HepG2 (cell line): ENCODE results near the gene MYOM1. TPM values are rescaled to one million over a fixed set of nuclear protein-coding genes. Genes with fewer than 3 reads are reported as not detected.

Experiments
- ATF7 ChIP-seq, 2 experiments: fragments of 450-650 bp in 1 of 2; sonication (generic) in 1 of 2; formaldehyde crosslinking in 1 of 2; IDR thresholded peaks; 2 replicates each; pipeline versions ENCODE4 v1.4.0 to v1.6.1; 2016 to 2020; ENCODE audit warnings: antibody characterized with exemption in 1 of 2, mild to moderate bottlenecking in 1 of 2, missing genetic modification reagents in 1 of 2
- CC2D1A ChIP-seq: sonication (generic); formaldehyde crosslinking; IDR thresholded peaks from 2 replicates; pipeline ENCODE4 v1.8.1; 2023; ENCODE audit warnings: mild to moderate bottlenecking, missing genetic modification reagents
- DNMT3B ChIP-seq: conservative IDR thresholded peaks from 2 replicates; pipeline ENCODE4 v1.6.1; 2016; ENCODE audit warnings: missing biosample characterization, control low read depth
- FOSL2 ChIP-seq: sonication (generic); formaldehyde crosslinking; IDR thresholded peaks from 2 replicates; pipeline ENCODE4 v1.4.0; 2020; ENCODE audit warnings: missing genetic modification reagents
- GTF3A ChIP-seq: sonication (generic); formaldehyde crosslinking; conservative IDR thresholded peaks from 2 replicates; pipeline ENCODE4 v1.4.0; 2020; ENCODE audit warnings: mild to moderate bottlenecking, missing genetic modification reagents
- HDAC1 ChIP-seq: sonication (generic); formaldehyde crosslinking; IDR thresholded peaks from 2 replicates; pipeline ENCODE4 v1.5.1; 2020; ENCODE audit warnings: mild to moderate bottlenecking, missing genetic modification reagents
- HHEX ChIP-seq: IDR thresholded peaks from 2 replicates; pipeline ENCODE4 v1.6.1; 2016; ENCODE audit warnings: control low read depth
- MAFF ChIP-seq: IDR thresholded peaks from 2 replicates; pipeline ENCODE4 v1.6.1; 2011; ENCODE audit warnings: low read depth, low read length, improper control_type of control experiment
- MED13 ChIP-seq: sonication (generic); formaldehyde crosslinking; IDR thresholded peaks from 2 replicates; pipeline ENCODE4 v1.5.0; 2020; ENCODE audit warnings: missing genetic modification reagents
- MIXL1 ChIP-seq: IDR thresholded peaks from 2 replicates; pipeline ENCODE4 v1.6.1; 2016
- NONO ChIP-seq, 2 experiments: fragments of 450-650 bp in 1 of 2; sonication (generic) in 1 of 2; formaldehyde crosslinking in 1 of 2; IDR thresholded peaks in 1 of 2; conservative IDR thresholded peaks in 1 of 2; 2 replicates each; pipeline versions ENCODE4 v1.6.1 to v1.8.0; 2017 to 2022; ENCODE audit warnings: mild to moderate bottlenecking in 1 of 2, missing genetic modification reagents in 1 of 2, moderate library complexity in 1 of 2
- NR2F2 ChIP-seq: IDR thresholded peaks from 2 replicates; pipeline ENCODE4 v1.6.1; 2012; ENCODE audit warnings: low read depth, inconsistent platforms, borderline replicate concordance
- PHB2 ChIP-seq: fragments of 450-650 bp; IDR thresholded peaks from 2 replicates; pipeline ENCODE4 v1.6.1; 2018; ENCODE audit not compliant: partially characterized antibody
- REPIN1 ChIP-seq: sonication (generic); formaldehyde crosslinking; IDR thresholded peaks from 2 replicates; pipeline ENCODE4 v1.8.0; 2022; ENCODE audit warnings: missing genetic modification reagents, low read depth, mild to moderate bottlenecking, borderline replicate concordance
- SNAI1 ChIP-seq: sonication (generic); formaldehyde crosslinking; IDR thresholded peaks from 2 replicates; pipeline ENCODE4 v1.5.0; 2020; ENCODE audit warnings: mild to moderate bottlenecking, missing genetic modification reagents, borderline replicate concordance
- SP140L ChIP-seq: sonication (generic); formaldehyde crosslinking; IDR thresholded peaks from 2 replicates; pipeline ENCODE4 v1.4.0; 2020; ENCODE audit warnings: missing genetic modification reagents, borderline replicate concordance
- SRF ChIP-seq: IDR thresholded peaks from 2 replicates; pipeline ENCODE4 v1.6.1; 2011; ENCODE audit warnings: mild to moderate bottlenecking, low read depth, low read length, moderate library complexity
- ZBTB7B ChIP-seq: sonication (generic); formaldehyde crosslinking; IDR thresholded peaks from 2 replicates; pipeline ENCODE4 v1.4.0; 2020; ENCODE audit warnings: missing genetic modification reagents
- ZNF138 ChIP-seq: sonication (generic); formaldehyde crosslinking; IDR thresholded peaks from 2 replicates; pipeline ENCODE4 v1.5.0; 2020; ENCODE audit warnings: mild to moderate bottlenecking, low read depth, missing genetic modification reagents
- ZNF24 ChIP-seq: fragments of 450-650 bp; IDR thresholded peaks from 2 replicates; pipeline ENCODE4 v1.6.1; 2017; ENCODE audit warnings: antibody characterized with exemption, mild to moderate bottlenecking
- ZNF260 ChIP-seq: sonication (generic); formaldehyde crosslinking; IDR thresholded peaks from 2 replicates; pipeline ENCODE4 v1.4.0; 2020; ENCODE audit warnings: missing genetic modification reagents, low read depth, mild to moderate bottlenecking, borderline replicate concordance
- ZNF3 ChIP-seq: IDR thresholded peaks from 2 replicates; pipeline ENCODE4 v1.7.0; 2017; ENCODE audit warnings: inconsistent platforms
- ZNF30 ChIP-seq: sonication (generic); formaldehyde crosslinking; IDR thresholded peaks from 2 replicates; pipeline ENCODE4 v1.5.0; 2020; ENCODE audit warnings: mild to moderate bottlenecking, missing genetic modification reagents
- ZNF788 ChIP-seq: sonication (generic); formaldehyde crosslinking; IDR thresholded peaks from 2 replicates; pipeline ENCODE4 v1.5.0; 2020; ENCODE audit warnings: mild to moderate bottlenecking, missing genetic modification reagents, borderline replicate concordance
- ZNF792 ChIP-seq: IDR thresholded peaks from 2 replicates; pipeline ENCODE4 v1.6.1; 2016
- polyA plus RNA-seq, 8 experiments: library from polyadenylated mRNA; depleted of rRNA in 3 of 8; stranded (reverse) in 7 of 8; unstranded in 1 of 8; fragments of >200 nt; fragmentation: Illumina TruSeq in 4 of 8; extraction: Trizol in 4 of 8; gene quantifications; 2 replicates each; pipeline versions ENCODE4 v1.2.1 to v1.2.3, GENCODE V29; 2011 to 2016; ENCODE audit warnings: low read depth in 4 of 8, missing spikeins in 1 of 8, mixed read lengths in 1 of 8; ENCODE audit not compliant: insufficient read depth in 1 of 8
- total RNA-seq, 5 experiments: library from RNA; depleted of rRNA; stranded (reverse); fragments of >200 nt; fragmentation: Illumina TruSeq; extraction: Trizol; gene quantifications; 2 replicates each; pipeline ENCODE4 v1.2.3, GENCODE V29; 2016; ENCODE audit warnings: low read depth in 1 of 5
- TF ChIP-seq, protein P1 (sequence below): sonication (generic); formaldehyde crosslinking; IDR thresholded peaks from 2 replicates; pipeline ENCODE4 v1.9.0; 2021; ENCODE audit warnings: missing genetic modification reagents, borderline replicate concordance
- TF ChIP-seq, protein P2 (sequence below): sonication (generic); formaldehyde crosslinking; IDR thresholded peaks from 2 replicates; pipeline ENCODE4 v1.4.0; 2020; ENCODE audit warnings: low read depth, mild to moderate bottlenecking, missing genetic modification reagents
- TF ChIP-seq, protein P3 (sequence below): sonication (generic); formaldehyde crosslinking; IDR thresholded peaks from 2 replicates; pipeline ENCODE4 v1.5.1; 2020; ENCODE audit warnings: missing genetic modification reagents, mild to moderate bottlenecking, borderline replicate concordance

The MYOM1 gene
- total and polyA plus RNA-seq, 2 of the 13 experiments (the other 11 are each of a cell fraction or from before 2014, with no cell fraction given), result 0.46 to 0.98 TPM

DNA sequence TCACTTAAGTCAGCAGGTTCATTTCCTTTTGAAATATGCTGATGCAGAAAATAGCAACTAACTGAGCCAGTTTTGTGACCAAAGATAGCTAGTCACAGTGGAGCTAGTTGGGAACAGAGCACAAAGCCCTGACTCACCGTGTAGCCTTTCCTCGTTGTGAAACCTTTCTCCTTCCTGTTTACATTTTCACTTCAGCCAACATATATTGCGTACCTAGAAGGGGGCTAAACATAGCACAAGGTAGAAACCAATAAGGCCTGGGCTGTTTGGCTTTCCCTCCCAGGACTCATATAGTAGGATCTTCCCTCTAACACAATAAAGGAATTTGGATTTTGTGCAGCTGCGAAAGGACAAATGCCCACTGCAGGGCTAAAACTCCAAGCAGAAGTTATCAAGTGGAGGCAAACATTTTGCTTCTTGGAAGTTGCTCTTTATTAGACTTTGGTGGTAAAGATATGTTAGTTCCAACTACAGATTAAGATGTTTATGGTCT, 182.3 kb downstream of the MYOM1 start (continued):
- TF ChIP-seq FOSL2 (peak; percentile 99), ZNF138 (no peak), CC2D1A (CRISPR knock-in tag) (no peak), SNAI1 (no peak), REPIN1 (CRISPR knock-in tag) (no peak), GTF3A (CRISPR knock-in tag) (no peak), ZNF792 (CRISPR knock-in tag) (peak; percentile 95), MED13 (CRISPR knock-in tag) (peak; percentile 79; the same call in 1 of the 2 replicates), PHB2 (no peak), ZBTB7B (CRISPR knock-in tag) (peak; percentile 93), SP140L (CRISPR knock-in tag) (0 out of 2 replicates have a peak, but pooled peaks have one; percentile 74), ZNF260 (CRISPR knock-in tag) (no peak), ZNF788 (CRISPR knock-in tag) (peak; percentile 31; the same call in 1 of the 2 replicates), ZNF24 (no peak), DNMT3B (CRISPR knock-in tag) (peak; percentile 76; the same call in 1 of the 2 replicates), MIXL1 (peak; percentile 87; the same call in 1 of the 2 replicates), MAFF (peak; percentile 99), HHEX (peak; percentile 66), SRF (0 out of 2 replicates have a peak, but pooled peaks have one; percentile 22), ZNF30 (CRISPR knock-in tag) (no peak), ZNF3 (peak; percentile 53; the same call in 1 of the 2 replicates), NONO (IDR thresholded peaks at IDR 0.05) (no peak), NONO (CRISPR knock-in tag; conservative IDR thresholded peaks at IDR 0.05) (peak; percentile 66), NR2F2 (peak; percentile 69; the same call in 1 of the 2 replicates), ATF7 (IDR thresholded peaks at IDR 0.05) (peak; percentile 21; the same call in 1 of the 2 replicates), ATF7 (CRISPR knock-in tag; IDR thresholded peaks at IDR 0.05) (no peak; the same call in 1 of the 2 replicates), HDAC1 (CRISPR knock-in tag) (peak; percentile 84)
- TF ChIP-seq, protein P1, sequence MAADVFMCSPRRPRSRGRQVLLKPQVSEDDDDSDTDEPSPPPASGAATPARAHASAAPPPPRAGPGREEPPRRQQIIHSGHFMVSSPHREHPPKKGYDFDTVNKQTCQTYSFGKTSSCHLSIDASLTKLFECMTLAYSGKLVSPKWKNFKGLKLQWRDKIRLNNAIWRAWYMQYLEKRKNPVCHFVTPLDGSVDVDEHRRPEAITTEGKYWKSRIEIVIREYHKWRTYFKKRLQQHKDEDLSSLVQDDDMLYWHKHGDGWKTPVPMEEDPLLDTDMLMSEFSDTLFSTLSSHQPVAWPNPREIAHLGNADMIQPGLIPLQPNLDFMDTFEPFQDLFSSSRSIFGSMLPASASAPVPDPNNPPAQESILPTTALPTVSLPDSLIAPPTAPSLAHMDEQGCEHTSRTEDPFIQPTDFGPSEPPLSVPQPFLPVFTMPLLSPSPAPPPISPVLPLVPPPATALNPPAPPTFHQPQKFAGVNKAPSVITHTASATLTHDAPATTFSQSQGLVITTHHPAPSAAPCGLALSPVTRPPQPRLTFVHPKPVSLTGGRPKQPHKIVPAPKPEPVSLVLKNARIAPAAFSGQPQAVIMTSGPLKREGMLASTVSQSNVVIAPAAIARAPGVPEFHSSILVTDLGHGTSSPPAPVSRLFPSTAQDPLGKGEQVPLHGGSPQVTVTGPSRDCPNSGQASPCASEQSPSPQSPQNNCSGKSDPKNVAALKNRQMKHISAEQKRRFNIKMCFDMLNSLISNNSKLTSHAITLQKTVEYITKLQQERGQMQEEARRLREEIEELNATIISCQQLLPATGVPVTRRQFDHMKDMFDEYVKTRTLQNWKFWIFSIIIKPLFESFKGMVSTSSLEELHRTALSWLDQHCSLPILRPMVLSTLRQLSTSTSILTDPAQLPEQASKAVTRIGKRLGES (CRISPR knock-in tag), result no peak
- TF ChIP-seq, protein P2, sequence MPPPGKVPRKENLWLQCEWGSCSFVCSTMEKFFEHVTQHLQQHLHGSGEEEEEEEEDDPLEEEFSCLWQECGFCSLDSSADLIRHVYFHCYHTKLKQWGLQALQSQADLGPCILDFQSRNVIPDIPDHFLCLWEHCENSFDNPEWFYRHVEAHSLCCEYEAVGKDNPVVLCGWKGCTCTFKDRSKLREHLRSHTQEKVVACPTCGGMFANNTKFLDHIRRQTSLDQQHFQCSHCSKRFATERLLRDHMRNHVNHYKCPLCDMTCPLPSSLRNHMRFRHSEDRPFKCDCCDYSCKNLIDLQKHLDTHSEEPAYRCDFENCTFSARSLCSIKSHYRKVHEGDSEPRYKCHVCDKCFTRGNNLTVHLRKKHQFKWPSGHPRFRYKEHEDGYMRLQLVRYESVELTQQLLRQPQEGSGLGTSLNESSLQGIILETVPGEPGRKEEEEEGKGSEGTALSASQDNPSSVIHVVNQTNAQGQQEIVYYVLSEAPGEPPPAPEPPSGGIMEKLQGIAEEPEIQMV (CRISPR knock-in tag), result no peak
- TF ChIP-seq, protein P3, sequence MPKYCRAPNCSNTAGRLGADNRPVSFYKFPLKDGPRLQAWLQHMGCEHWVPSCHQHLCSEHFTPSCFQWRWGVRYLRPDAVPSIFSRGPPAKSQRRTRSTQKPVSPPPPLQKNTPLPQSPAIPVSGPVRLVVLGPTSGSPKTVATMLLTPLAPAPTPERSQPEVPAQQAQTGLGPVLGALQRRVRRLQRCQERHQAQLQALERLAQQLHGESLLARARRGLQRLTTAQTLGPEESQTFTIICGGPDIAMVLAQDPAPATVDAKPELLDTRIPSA (CRISPR knock-in tag), result no peak
